Inflammatory macrophage treated with lipopolysaccharide for 1 hour (primary cell): ENCODE measurements around the gene DPY19L3.
"Not testable (repeated sequence)": the region's sequence is repeated elsewhere in the genome, so short reads cannot be mapped to it uniquely, and the experiment has no call there.

Experiments
- DNase-seq, 2 donors: peaks; one replicate each; pipeline ENCODE4 v3.0.0-alpha.2; 2020 to 2022

DPY19L3 gene

GRCh38 chr19:32450217-32450616, 44.6 kb downstream of the DPY19L3 start:
- peak in 1 of 2 donors; percentile 4 for DNase-seq

DNA sequence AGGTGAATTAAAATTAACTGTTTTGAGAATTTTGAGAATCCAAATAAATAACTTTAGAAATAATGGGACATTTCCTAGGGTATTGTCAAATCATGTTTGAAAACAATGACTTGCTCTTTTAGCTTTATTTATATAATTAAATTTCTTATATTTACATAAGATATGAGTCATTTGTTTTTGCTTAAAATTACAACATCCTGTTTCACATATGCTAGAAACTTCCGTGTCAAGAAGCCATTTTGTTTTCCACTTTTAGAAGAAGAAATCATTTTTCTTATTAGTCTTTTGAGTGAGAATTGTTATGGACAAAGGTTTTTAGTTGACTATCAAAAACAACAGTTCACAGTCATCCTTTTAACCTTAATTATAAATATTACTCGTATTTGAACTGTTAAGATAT, 48.2 kb downstream of the DPY19L3 start:
- DNase-seq = no peak

GRCh38 chr19:32456406-32456805, 50.8 kb downstream of the DPY19L3 start:
- DNase-seq = no peak

DNA sequence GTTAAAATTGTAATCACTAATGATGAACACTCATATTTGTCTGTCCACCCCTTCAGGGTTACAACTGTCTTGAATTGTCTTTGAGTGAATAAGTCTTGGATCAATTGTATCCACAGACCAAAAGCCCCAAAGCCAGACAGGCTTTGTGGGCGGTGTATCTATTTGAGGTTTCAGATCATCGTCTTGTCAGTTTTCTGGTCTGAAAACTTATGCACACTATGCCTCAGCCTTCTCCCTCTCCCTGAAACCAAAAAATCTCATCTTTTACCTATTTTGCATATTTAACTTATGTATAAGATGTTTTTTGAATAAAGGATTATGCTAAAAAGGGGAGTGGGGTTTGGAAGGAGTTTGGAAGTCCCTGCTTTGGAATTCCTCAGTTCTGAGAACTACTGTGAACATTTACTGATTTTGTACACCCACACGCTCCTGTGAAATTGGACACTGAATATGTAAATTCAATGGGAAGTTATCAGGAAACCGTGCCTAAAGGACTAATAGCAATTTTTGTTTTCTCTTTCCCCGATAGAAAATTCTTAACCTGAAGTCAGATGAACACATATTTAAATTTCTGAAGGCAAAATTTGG, 52.1 kb downstream of the DPY19L3 start:
- no peak for DNase-seq

DNA sequence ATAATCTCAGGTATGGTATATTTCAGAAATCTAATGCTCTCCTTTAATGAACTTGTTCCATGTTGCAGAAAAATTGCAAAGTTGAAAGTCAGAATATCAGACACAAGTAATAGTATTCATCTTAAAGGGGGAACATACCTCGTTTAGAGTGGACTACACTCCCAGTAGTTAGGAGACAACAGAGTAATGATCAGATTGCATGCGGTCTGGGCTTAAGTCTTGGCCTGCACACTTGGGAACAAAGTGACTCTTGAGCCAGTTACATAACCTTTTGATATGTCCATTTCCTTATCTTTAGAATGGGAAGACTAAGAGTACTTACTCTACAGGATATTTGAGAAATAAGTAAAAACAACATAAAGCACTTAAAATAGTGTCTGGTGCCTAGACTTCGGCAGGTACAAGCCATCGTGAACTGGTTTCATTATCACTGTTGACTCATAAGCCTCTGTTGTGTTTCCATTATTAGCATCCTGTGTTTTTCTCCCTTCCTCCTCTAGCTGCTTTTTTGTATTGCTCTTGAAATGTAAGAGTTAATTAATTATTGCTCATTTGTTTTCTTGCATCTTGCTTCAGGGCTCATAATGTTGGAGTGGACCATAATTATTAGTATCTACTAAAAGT, 53.0 kb downstream of the DPY19L3 start:
- no peak for DNase-seq

GRCh38 chr19:32459204-32459865, 53.8 kb downstream of the DPY19L3 start:
- no peak for DNase-seq

DNA sequence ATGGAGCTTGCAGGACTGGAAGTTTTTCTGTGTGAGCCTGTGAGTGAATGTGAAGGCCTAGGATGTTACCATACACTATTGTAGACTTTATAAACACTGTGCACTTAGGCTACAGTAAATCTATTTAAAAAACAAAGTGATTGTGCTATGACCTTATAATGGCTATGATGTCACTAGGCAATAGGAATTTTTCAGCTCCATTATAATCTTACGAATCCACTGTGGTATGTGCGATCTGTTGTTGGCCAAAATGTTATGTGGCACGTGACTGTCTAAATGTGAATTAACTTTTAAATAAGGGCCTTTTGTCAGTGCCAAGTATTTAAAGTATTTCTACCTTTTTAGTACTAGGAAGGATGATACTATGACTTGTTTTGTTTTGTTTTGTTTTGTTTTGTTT, 54.9 kb downstream of the DPY19L3 start:
- DNase-seq = no peak

GRCh38 chr19:32464279-32464678, 58.7 kb downstream of the DPY19L3 start:
- no peak for DNase-seq

- DNase-seq = no peak
These were observed 59.6 kb downstream of the DPY19L3 start for GRCh38 chr19:32465176-32465575.

DNA sequence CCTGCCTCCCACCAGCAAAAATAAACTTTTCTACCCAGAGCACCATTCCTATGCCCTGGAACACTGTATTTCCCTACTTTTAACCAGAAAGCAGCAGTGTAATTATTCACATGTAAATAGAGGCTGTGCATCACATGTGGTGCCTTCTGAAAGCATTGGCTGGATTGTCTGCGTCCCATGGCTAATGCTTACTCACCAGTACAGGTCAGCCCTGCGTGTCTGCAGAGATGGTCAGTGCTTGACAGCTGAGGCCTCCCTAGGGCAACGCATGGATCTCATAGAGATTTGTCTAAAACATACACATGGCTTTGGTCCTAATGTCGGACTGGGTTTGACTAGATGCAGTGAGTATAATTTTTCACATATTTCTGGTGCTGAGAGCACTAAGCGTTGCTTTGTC, 64.2 kb downstream of the DPY19L3 start:
- DNase-seq = no peak

- no peak for DNase-seq
These were observed 65.5 kb downstream of the DPY19L3 start for GRCh38 chr19:32471095-32471494.

DNA sequence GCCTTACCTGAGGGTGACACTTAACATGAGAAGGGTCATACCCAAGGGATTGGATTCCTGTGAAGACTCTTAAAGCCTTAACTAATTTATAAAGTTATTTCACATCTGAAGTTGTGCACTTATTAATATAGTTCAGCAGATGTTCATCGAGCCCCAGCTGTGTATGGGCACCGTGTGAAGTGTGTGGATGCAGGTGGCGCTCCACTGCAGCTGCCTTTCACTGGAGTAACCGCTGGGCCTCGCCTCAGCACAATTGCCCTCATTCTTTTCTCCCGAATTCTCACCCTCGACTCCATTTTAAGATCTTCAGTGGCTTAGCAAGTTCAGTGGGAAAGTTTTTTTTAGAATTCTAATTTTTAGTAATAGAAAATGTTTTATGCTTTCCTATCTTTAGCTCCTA, 66.2 kb downstream of the DPY19L3 start:
- DNase-seq = no peak

- no peak for DNase-seq
These were observed 69.8 kb downstream of the DPY19L3 start for GRCh38 chr19:32475141-32476031.

DNA sequence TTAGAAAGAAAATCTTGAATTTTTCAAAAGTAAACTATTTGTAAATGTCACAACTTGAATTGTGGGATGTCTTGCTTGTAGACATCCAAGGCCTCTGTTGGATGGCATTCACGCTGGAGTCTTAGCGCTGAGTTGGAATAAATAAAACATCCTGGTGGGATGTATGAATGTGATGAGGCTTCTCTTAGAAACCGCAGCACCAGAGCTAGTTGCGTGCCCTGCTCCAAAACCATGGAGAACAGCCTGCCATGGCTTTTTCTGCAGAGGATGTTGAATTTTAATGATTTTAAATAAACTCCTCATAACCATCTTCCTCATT, 70.4 kb downstream of the DPY19L3 start:
- DNase-seq = no peak

- no peak for DNase-seq
These were observed 74.8 kb downstream of the DPY19L3 start for GRCh38 chr19:32480321-32480720.

GRCh38 chr19:32483574-32483973, 78.0 kb downstream of the DPY19L3 start:
- no peak for DNase-seq

DNA sequence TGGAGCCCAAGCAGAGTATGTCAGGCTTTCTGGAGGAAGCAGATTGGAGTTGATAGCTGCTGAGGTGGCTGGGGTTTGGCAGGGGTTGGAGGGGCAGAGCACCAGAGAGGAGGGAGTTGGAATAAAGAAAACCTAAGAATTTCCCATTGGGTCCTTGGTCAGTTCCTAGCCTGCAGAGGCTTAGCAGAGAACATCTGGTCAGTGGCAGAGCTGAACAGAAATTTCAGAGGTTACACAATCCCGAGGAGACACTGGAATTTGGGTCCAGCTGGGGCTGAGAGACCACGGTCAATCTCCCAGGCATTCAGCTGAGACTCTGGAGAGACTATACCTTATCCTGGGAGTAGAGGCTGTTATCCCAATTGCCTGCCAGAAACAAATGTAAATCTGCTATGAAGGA, 84.4 kb downstream of the DPY19L3 start:
- DNase-seq = no peak

DNA sequence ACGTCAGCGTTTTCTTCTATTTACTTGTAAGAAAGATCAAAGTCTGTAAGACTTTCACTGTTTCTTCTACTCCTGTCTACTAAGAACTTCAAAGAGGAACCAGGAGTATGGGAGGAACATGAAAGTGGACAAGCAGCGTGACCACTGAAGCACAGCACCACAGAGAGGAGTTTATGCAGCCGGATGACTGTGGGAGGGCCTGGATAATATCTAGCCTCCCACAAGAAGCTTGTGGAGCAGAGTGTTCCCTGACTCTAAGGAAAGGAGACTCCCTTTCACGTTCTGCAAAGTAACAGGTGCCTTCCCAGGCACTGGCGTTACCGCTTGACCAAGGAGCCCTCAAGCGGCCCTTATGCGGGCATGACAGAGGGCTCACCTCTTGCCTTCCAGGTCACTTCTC, 91.8 kb downstream of the DPY19L3 start:
- no peak for DNase-seq

GRCh38 chr19:32498648-32499200, 93.2 kb downstream of the DPY19L3 start:
- no peak for DNase-seq

GRCh38 chr19:32512498-32512897, 106.9 kb downstream of the DPY19L3 start:
- not testable (repeated sequence) for DNase-seq

GRCh38 chr19:32519023-32519422, 113.5 kb downstream of the DPY19L3 start:
- no peak for DNase-seq

- DNase-seq = no peak
These were observed 117.4 kb downstream of the DPY19L3 start for GRCh38 chr19:32522967-32523366.

- DNase-seq = no peak
These were observed 121.3 kb downstream of the DPY19L3 start for GRCh38 chr19:32526895-32527294.
